ENCODE results near the gene OR11G2.
"Not testable (repeated sequence)": the region's sequence is repeated elsewhere in the genome, so short reads cannot be mapped to it uniquely, and the experiment has no call there.

Gene OR11G2

GRCh38 chr14:20204721-20205120, 14.0 kb downstream of the OR11G2 start:
- Mint-ChIP-seq H3K27me3 (ENCODE audit: low read depth) (no peaks in the 10 kb centered on the region), H3K36me3 (ENCODE audit: low read depth) (no peaks in the 10 kb centered on the region), H3K9me3 (peaks cover 29% of the 10 kb centered on the region), H3K4me1 (no peaks in the 10 kb centered on the region), H3K4me3 (no peak overlapping the region), H3K27ac (no peak overlapping the region)
- TF ChIP-seq CTCF (IDR thresholded peaks at IDR 0.05; ENCODE audit: unreplicated experiment in 3 of 3): no peak

- H3K27ac Mint-ChIP-seq: no peak overlapping the region
- no peaks in the 10 kb centered on the region for H3K4me1 Mint-ChIP-seq
- H3K9me3 Mint-ChIP-seq: peaks cover 39% of the 10 kb centered on the region
- H3K4me3 Mint-ChIP-seq: no peak overlapping the region
- no peaks in the 10 kb centered on the region for H3K27me3 Mint-ChIP-seq (ENCODE audit: low read depth)
- TF ChIP-seq CTCF (IDR thresholded peaks at IDR 0.05; ENCODE audit: unreplicated experiment in 3 of 3): no peak
- peaks cover 5% of the 10 kb centered on the region for H3K36me3 Mint-ChIP-seq (ENCODE audit: low read depth)
Measured at GRCh38 chr14:20209595-20209994, 18.9 kb downstream of the OR11G2 start.

- not testable (repeated sequence) for H3K4me3 Mint-ChIP-seq; H3K36me3 Mint-ChIP-seq (ENCODE audit: low read depth); H3K27ac Mint-ChIP-seq; H3K27me3 Mint-ChIP-seq (ENCODE audit: low read depth); H3K4me1 Mint-ChIP-seq
- peaks cover 46% of the 10 kb centered on the region for H3K9me3 Mint-ChIP-seq
Measured at GRCh38 chr14:20212406-20212805, 21.7 kb downstream of the OR11G2 start.

- H3K36me3 Mint-ChIP-seq (ENCODE audit: low read depth): peaks cover 5% of the 10 kb centered on the region
Measured at GRCh38 chr14:20215196-20215595, 24.5 kb downstream of the OR11G2 start.

GRCh38 chr14:20219033-20219432, 28.3 kb downstream of the OR11G2 start:
- no peaks in the 10 kb centered on the region for H3K4me1 Mint-ChIP-seq
- no peaks in the 10 kb centered on the region for H3K27me3 Mint-ChIP-seq (ENCODE audit: low read depth)
- no peak for TF ChIP-seq CTCF (IDR thresholded peaks at IDR 0.05; ENCODE audit: unreplicated experiment in 3 of 3)
- H3K9me3 Mint-ChIP-seq: peaks cover 30% of the 10 kb centered on the region
- no peak overlapping the region for H3K4me3 Mint-ChIP-seq
- no peak overlapping the region for H3K27ac Mint-ChIP-seq
- no peaks in the 10 kb centered on the region for H3K36me3 Mint-ChIP-seq (ENCODE audit: low read depth)

More at GRCh38 chr14:20215196-20215595, 24.5 kb downstream of the OR11G2 start:
- no peak for TF ChIP-seq CTCF (IDR thresholded peaks at IDR 0.05; ENCODE audit: unreplicated experiment in 3 of 3)
- peaks cover 39% of the 10 kb centered on the region for H3K9me3 Mint-ChIP-seq
- H3K4me3 Mint-ChIP-seq: no peak overlapping the region
- H3K27me3 Mint-ChIP-seq (ENCODE audit: low read depth): no peaks in the 10 kb centered on the region
- H3K4me1 Mint-ChIP-seq: no peaks in the 10 kb centered on the region
- no peak overlapping the region for H3K27ac Mint-ChIP-seq

GRCh38 chr14:20223410-20223809, 32.7 kb downstream of the OR11G2 start, which contains the start of gene OR11H6:
Gene OR11H6 (plus strand): TSS chr14:20223710. CDS start chr14:20223710, 0 bp downstream.
- TF ChIP-seq CTCF (IDR thresholded peaks at IDR 0.05; ENCODE audit: unreplicated experiment in 3 of 3): no peak
- H3K9me3 Mint-ChIP-seq: peaks cover 28% of the 10 kb centered on the region
- no peak within 1 kb of the TSS for H3K4me3 Mint-ChIP-seq
- no peak within 1 kb of the TSS for H3K27ac Mint-ChIP-seq
- no peaks in the 10 kb centered on the region for H3K27me3 Mint-ChIP-seq (ENCODE audit: low read depth)
- no peaks in the 10 kb centered on the region for H3K36me3 Mint-ChIP-seq (ENCODE audit: low read depth)
- no peaks in the 10 kb centered on the region for H3K4me1 Mint-ChIP-seq
